Measurements from ENCODE around the gene SUPV3L1. TPM values are rescaled to one million over a fixed set of nuclear protein-coding genes. Genes with fewer than 3 reads are reported as not detected.
A peak's percentile ranks its signal among the peaks of the same experiment; 100 is the strongest.

Gene SUPV3L1
- total RNA-seq, 3 donors from 2014 or later (not counting 1 experiment from before 2014, with no cell fraction given), result 56.6 to 104 (median 67.1) TPM

DNA sequence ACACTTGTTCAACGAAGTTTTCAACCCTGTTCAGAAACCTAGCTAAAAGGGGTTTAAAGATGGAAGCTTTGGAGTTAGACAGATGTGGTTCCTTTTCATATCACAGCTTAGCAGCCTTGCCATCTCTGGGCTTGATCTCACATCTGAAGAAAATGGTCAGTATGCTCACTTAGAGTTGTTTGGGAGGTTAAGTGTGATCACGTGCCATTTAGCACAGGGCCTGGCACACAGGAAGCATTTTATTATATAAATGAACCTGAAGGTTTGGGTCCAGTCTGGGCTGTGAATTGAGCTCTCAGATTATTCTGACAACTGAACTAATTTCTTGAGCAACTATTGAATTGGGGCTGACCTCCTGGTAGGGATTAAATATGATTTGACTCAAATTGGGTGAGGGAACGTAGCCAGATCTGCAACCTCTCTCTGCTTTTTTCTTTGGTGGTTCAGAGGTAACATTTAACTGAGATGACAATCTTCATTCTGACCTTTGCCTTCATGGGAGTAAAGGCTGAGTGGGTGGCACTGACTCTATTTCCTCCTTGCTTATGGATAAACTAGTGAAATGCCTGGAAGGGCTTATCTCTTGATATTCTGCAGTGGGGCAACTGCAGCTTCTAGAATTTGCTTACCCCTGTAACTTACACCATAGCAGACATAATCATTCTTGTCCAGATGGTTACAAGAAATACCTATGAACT lies 29.9 kb downstream of the SUPV3L1 start:
- H3K27ac Mint-ChIP-seq, result peak overlapping the region in 1 of 2 donors; percentile 9
- peaks cover 50 to 62% of the 10 kb centered on the region in 2 donors for H3K4me1 Mint-ChIP-seq

GRCh38 chr10:69211104-69211503 lies 31.1 kb downstream of the SUPV3L1 start:
- no peaks in the 10 kb centered on the region for H3K27me3 Mint-ChIP-seq (ENCODE audit: low read depth in 2 of 2)
- Histone ChIP-seq H3K27me3 (ENCODE audit: control insufficient read depth, insufficient read depth, low read length) (no peaks in the 10 kb centered on the region), H3K4me3 (ENCODE audit: low read length) (no peak overlapping the region), H3K4me1 (ENCODE audit: control insufficient read depth, insufficient read depth, low read length) (peaks cover 24% of the 10 kb centered on the region), H3K27ac (ENCODE audit: low read length) (no peak overlapping the region), H3K9me3 (ENCODE audit: control insufficient read depth, insufficient read depth, low read length) (no peaks in the 10 kb centered on the region), H3K36me3 (ENCODE audit: control insufficient read depth, insufficient read depth, low read length) (peaks cover 21% of the 10 kb centered on the region)
- 40% methylated on average over 1 of the region's 2 CpGs for WGBS (ENCODE audit: insufficient coverage)
- H3K9me3 Mint-ChIP-seq, result no peaks in the 10 kb centered on the region
- H3K4me3 Mint-ChIP-seq, result no peak overlapping the region
- H3K4me1 Mint-ChIP-seq, result peaks cover 53 to 64% of the 10 kb centered on the region in 2 donors
- peaks cover 14% of the 10 kb centered on the region for H3K36me3 Mint-ChIP-seq
- no peak overlapping the region for H3K27ac Mint-ChIP-seq
- TF ChIP-seq, protein P1, sequence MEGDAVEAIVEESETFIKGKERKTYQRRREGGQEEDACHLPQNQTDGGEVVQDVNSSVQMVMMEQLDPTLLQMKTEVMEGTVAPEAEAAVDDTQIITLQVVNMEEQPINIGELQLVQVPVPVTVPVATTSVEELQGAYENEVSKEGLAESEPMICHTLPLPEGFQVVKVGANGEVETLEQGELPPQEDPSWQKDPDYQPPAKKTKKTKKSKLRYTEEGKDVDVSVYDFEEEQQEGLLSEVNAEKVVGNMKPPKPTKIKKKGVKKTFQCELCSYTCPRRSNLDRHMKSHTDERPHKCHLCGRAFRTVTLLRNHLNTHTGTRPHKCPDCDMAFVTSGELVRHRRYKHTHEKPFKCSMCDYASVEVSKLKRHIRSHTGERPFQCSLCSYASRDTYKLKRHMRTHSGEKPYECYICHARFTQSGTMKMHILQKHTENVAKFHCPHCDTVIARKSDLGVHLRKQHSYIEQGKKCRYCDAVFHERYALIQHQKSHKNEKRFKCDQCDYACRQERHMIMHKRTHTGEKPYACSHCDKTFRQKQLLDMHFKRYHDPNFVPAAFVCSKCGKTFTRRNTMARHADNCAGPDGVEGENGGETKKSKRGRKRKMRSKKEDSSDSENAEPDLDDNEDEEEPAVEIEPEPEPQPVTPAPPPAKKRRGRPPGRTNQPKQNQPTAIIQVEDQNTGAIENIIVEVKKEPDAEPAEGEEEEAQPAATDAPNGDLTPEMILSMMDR (IDR thresholded peaks at IDR 0.05), result no peak
- ATAC-seq (no peak), DNase-seq (no peak)
- intact Hi-C loops (cut with micrococcal nuclease), result loop anchor here (1.0 kb wide), 1 partner anchor 10 kb away; no protein-coding TSS in a partner anchor

More for the DNA sequence above, 29.9 kb downstream of the SUPV3L1 start:
- WGBS (ENCODE audit: insufficient coverage), result 82% methylated on average over 3 of the region's 3 CpGs
- Histone ChIP-seq H3K27ac (ENCODE audit: low read length) (no peak overlapping the region), H3K9me3 (ENCODE audit: control insufficient read depth, insufficient read depth, low read length) (no peaks in the 10 kb centered on the region), H3K4me3 (ENCODE audit: low read length) (no peak overlapping the region), H3K36me3 (ENCODE audit: control insufficient read depth, insufficient read depth, low read length) (peaks cover 26% of the 10 kb centered on the region), H3K4me1 (ENCODE audit: control insufficient read depth, insufficient read depth, low read length) (peaks cover 30% of the 10 kb centered on the region), H3K27me3 (ENCODE audit: control insufficient read depth, insufficient read depth, low read length) (no peaks in the 10 kb centered on the region)
- no peaks in the 10 kb centered on the region for H3K9me3 Mint-ChIP-seq
- no peaks in the 10 kb centered on the region for H3K27me3 Mint-ChIP-seq (ENCODE audit: low read depth in 2 of 2)
- TF ChIP-seq, protein P1 (IDR thresholded peaks at IDR 0.05), result no peak
- DNase-seq, result no peak
- no peak overlapping the region for H3K4me3 Mint-ChIP-seq
- ATAC-seq, result no peak
- intact Hi-C loops (cut with micrococcal nuclease), result no loop called here
- H3K36me3 Mint-ChIP-seq, result peaks cover 14% of the 10 kb centered on the region

DNA sequence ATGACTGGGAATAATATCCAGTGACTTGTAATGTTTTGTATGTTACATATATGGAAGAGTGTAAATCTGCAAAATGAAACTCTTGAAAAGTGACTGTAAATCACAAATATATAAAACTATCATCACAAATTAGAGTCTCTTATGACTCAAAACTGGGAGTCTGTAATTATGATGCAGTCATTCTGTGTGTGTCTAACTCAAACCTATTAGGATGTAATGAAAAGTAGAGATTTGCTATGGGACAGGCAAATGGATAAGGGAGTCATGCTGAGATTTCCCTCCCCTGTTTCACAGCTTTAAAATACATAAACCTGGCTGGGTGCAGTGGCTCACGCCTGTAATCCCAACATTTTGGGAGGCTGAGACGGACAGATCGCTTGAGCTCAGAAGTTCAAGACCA lies 31.5 kb downstream of the SUPV3L1 start:
- H3K4me3 ChIP-seq (ENCODE audit: low read length), result no peak overlapping the region
- ATAC-seq (no peak), DNase-seq (no peak)
- TF ChIP-seq, protein P1 (IDR thresholded peaks at IDR 0.05), result no peak
- H3K27ac ChIP-seq (ENCODE audit: low read length), result no peak overlapping the region
- peaks cover 49 to 64% of the 10 kb centered on the region in 2 donors for H3K4me1 Mint-ChIP-seq
- no peak overlapping the region for H3K27ac Mint-ChIP-seq
- peaks cover 20% of the 10 kb centered on the region for H3K36me3 ChIP-seq (ENCODE audit: control insufficient read depth, insufficient read depth, low read length)
- no peaks in the 10 kb centered on the region for H3K27me3 Mint-ChIP-seq (ENCODE audit: low read depth in 2 of 2)
- H3K27me3 ChIP-seq (ENCODE audit: control insufficient read depth, insufficient read depth, low read length), result no peaks in the 10 kb centered on the region
- intact Hi-C loops (cut with micrococcal nuclease), result loop anchor here (1.0 kb wide), 1 partner anchor 10 kb away; no protein-coding TSS in a partner anchor
- H3K9me3 Mint-ChIP-seq, result no peaks in the 10 kb centered on the region
- 100% methylated on average over 3 of the region's 3 CpGs for WGBS (ENCODE audit: insufficient coverage)
- H3K9me3 ChIP-seq (ENCODE audit: control insufficient read depth, insufficient read depth, low read length), result no peaks in the 10 kb centered on the region
- H3K4me3 Mint-ChIP-seq, result no peak overlapping the region
- peaks cover 22% of the 10 kb centered on the region for H3K4me1 ChIP-seq (ENCODE audit: control insufficient read depth, insufficient read depth, low read length)
- peaks cover 14% of the 10 kb centered on the region for H3K36me3 Mint-ChIP-seq

All from natural killer cell (primary cell).